Neural progenitor cell (in vitro differentiated cells): Measurements from ENCODE around the gene RYR1. TPM values are rescaled to one million over a fixed set of nuclear protein-coding genes. Genes with fewer than 3 reads are reported as not detected.

ENCODE experiments used
- DNase-seq: peaks from one replicate; pipeline ENCODE4 v3.0.0-alpha.2; 2016; ENCODE audit warnings: low spot score
- H2AFZ ChIP-seq: fragments of 200-600 bp; sonication (generic); replicated peaks from 2 replicates; pipeline ENCODE4 v1.6.1; 2016; ENCODE audit warnings: antibody characterized with exemption
- H3F3A ChIP-seq: fragments of 200-600 bp; sonication (generic); 2 replicates; pipeline ENCODE4 v1.6.1; 2016; ENCODE audit warnings: antibody characterized with exemption, low read depth
- H3K27ac ChIP-seq: fragments of 200-600 bp; sonication (generic); 2 replicates; pipeline ENCODE4 v1.5.1; 2016; ENCODE audit warnings: mild to moderate bottlenecking
- H3K27me3 ChIP-seq: fragments of 200-600 bp; sonication (generic); 2 replicates; pipeline ENCODE4 v1.6.1; 2016; ENCODE audit warnings: mild to moderate bottlenecking, moderate library complexity
- H3K36me3 ChIP-seq: fragments of 200-600 bp; sonication (generic); 2 replicates; pipeline ENCODE4 v1.5.1; 2016
- H3K4me1 ChIP-seq: fragments of 200-600 bp; sonication (generic); 2 replicates; pipeline ENCODE4 v1.6.1; 2016; ENCODE audit warnings: mixed run types
- H3K4me2 ChIP-seq: fragments of 200-600 bp; sonication (generic); 2 replicates; pipeline ENCODE4 v1.6.1; 2016
- H3K4me3 ChIP-seq: fragments of 200-600 bp; sonication (generic); 2 replicates; pipeline ENCODE4 v1.5.1; 2016
- H3K79me2 ChIP-seq: fragments of 200-600 bp; sonication (generic); 2 replicates; pipeline ENCODE4 v1.6.1; 2016; ENCODE audit warnings: low read depth
- H3K9ac ChIP-seq: fragments of 200-600 bp; sonication (generic); 2 replicates; pipeline ENCODE4 v1.6.1; 2016
- H3K9me3 ChIP-seq: fragments of 200-600 bp; sonication (generic); 2 replicates; pipeline ENCODE4 v1.5.1; 2016; ENCODE audit warnings: low read depth
- H4K20me1 ChIP-seq: fragments of 200-600 bp; sonication (generic); 2 replicates; pipeline ENCODE4 v1.6.1; 2016; ENCODE audit warnings: low read depth
- H3K27ac Mint-ChIP-seq: 3 replicates; pipeline ENCODE4 v1.8.0; 2021; ENCODE audit warnings: mixed read lengths
- H3K27me3 Mint-ChIP-seq: 2 replicates; pipeline ENCODE4 v1.8.0; 2022; ENCODE audit warnings: low read depth, mild to moderate bottlenecking, inconsistent platforms, moderate library complexity, mixed read lengths; ENCODE audit not compliant: insufficient read depth
- H3K36me3 Mint-ChIP-seq: 3 replicates; pipeline ENCODE4 v1.8.0; 2021; ENCODE audit warnings: mixed read lengths
- H3K4me1 Mint-ChIP-seq: 3 replicates; pipeline ENCODE4 v1.8.0; 2021; ENCODE audit warnings: mixed read lengths
- H3K4me3 Mint-ChIP-seq: 3 replicates; pipeline ENCODE4 v1.8.0; 2021; ENCODE audit warnings: mild to moderate bottlenecking, moderate library complexity, mixed read lengths
- H3K9me3 Mint-ChIP-seq: 3 replicates; pipeline ENCODE4 v1.8.0; 2020; ENCODE audit warnings: mixed read lengths
- CTCF ChIP-seq: fragments of 200-600 bp; sonication (generic); IDR thresholded peaks from 2 replicates; pipeline ENCODE4 v1.5.1; 2017; ENCODE audit warnings: antibody characterized with exemption, mild to moderate bottlenecking
- EZH2 ChIP-seq: fragments of 200-600 bp; sonication (generic); IDR thresholded peaks from 2 replicates; pipeline ENCODE4 v1.6.1; 2017; ENCODE audit warnings: antibody characterized with exemption, mild to moderate bottlenecking, moderate library complexity
- EZH2phosphoT487 ChIP-seq: fragments of 200-600 bp; sonication (generic); IDR thresholded peaks from 2 replicates; pipeline ENCODE4 v1.6.1; 2017; ENCODE audit warnings: antibody characterized with exemption
- total RNA-seq: library from RNA; depleted of rRNA; stranded (reverse); fragments of >200 nt; gene quantifications from 2 replicates; pipeline ENCODE4 v1.2.3, GENCODE V29; 2015; ENCODE audit warnings: low replicate concordance

The RYR1 gene
- total RNA-seq, 1 donor from 2014 or later = 0.60 TPM

GRCh38 chr19:38463365-38463764 lies 29.9 kb downstream of the RYR1 start:
- no peaks in the 10 kb centered on the region for H3K36me3 ChIP-seq
- H3K4me2 ChIP-seq = no peak overlapping the region
- TF ChIP-seq EZH2 (no peak), CTCF (no peak), EZH2phosphoT487 (no peak)
- H3F3A ChIP-seq = no peaks in the 10 kb centered on the region
- no peaks in the 10 kb centered on the region for H3K4me1 ChIP-seq
- no peak overlapping the region for H3K4me3 ChIP-seq
- Mint-ChIP-seq H3K4me3 (no peak overlapping the region), H3K9me3 (peaks cover 2% of the 10 kb centered on the region), H3K36me3 (no peaks in the 10 kb centered on the region), H3K27ac (no peak overlapping the region), H3K4me1 (no peaks in the 10 kb centered on the region), H3K27me3 (peaks cover 11% of the 10 kb centered on the region)
- no peak for DNase-seq
- no peaks in the 10 kb centered on the region for H3K27me3 ChIP-seq
- H3K27ac ChIP-seq = no peak overlapping the region
- no peaks in the 10 kb centered on the region for H3K9me3 ChIP-seq
- no peak overlapping the region for H2AFZ ChIP-seq
- H3K79me2 ChIP-seq = no peaks in the 10 kb centered on the region
- H4K20me1 ChIP-seq = no peaks in the 10 kb centered on the region
- H3K9ac ChIP-seq = no peak overlapping the region

- no peak overlapping the region for H3K4me3 Mint-ChIP-seq
- no peaks in the 10 kb centered on the region for H3K4me1 Mint-ChIP-seq
- no peaks in the 10 kb centered on the region for H3K4me1 ChIP-seq
- no peak overlapping the region for H3K4me3 ChIP-seq
- no peak overlapping the region for H2AFZ ChIP-seq
- TF ChIP-seq EZH2 (no peak), CTCF (no peak), EZH2phosphoT487 (no peak)
- no peaks in the 10 kb centered on the region for H3K36me3 Mint-ChIP-seq
- no peaks in the 10 kb centered on the region for H3F3A ChIP-seq
- no peak overlapping the region for H3K27ac ChIP-seq
- no peaks in the 10 kb centered on the region for H3K27me3 ChIP-seq
- no peaks in the 10 kb centered on the region for H3K36me3 ChIP-seq
- H3K4me2 ChIP-seq = no peak overlapping the region
- DNase-seq = no peak
- H3K9me3 Mint-ChIP-seq = peaks cover 2% of the 10 kb centered on the region
- no peaks in the 10 kb centered on the region for H4K20me1 ChIP-seq
- no peak overlapping the region for H3K27ac Mint-ChIP-seq
- peaks cover 11% of the 10 kb centered on the region for H3K27me3 Mint-ChIP-seq
- H3K79me2 ChIP-seq = no peaks in the 10 kb centered on the region
- no peaks in the 10 kb centered on the region for H3K9me3 ChIP-seq
- H3K9ac ChIP-seq = no peak overlapping the region
These were observed 31.1 kb downstream of the RYR1 start for GRCh38 chr19:38464421-38465082.

GRCh38 chr19:38466050-38466449 lies 32.6 kb downstream of the RYR1 start:
- DNase-seq = no peak
- Histone ChIP-seq H3K4me2 (no peak overlapping the region), H4K20me1 (no peaks in the 10 kb centered on the region), H3K27ac (no peak overlapping the region), H3K9me3 (no peaks in the 10 kb centered on the region), H3K4me3 (no peak overlapping the region), H3K9ac (no peak overlapping the region), H3K4me1 (no peaks in the 10 kb centered on the region), H3F3A (no peaks in the 10 kb centered on the region), H3K27me3 (no peaks in the 10 kb centered on the region), H3K36me3 (no peaks in the 10 kb centered on the region), H3K79me2 (no peaks in the 10 kb centered on the region), H2AFZ (no peak overlapping the region)
- H3K9me3 Mint-ChIP-seq = no peaks in the 10 kb centered on the region
- no peak for TF ChIP-seq EZH2
- no peak for TF ChIP-seq EZH2phosphoT487
- TF ChIP-seq CTCF = no peak
- peaks cover 8% of the 10 kb centered on the region for H3K27me3 Mint-ChIP-seq
- peaks cover 6% of the 10 kb centered on the region for H3K4me1 Mint-ChIP-seq
- no peak overlapping the region for H3K4me3 Mint-ChIP-seq
- no peaks in the 10 kb centered on the region for H3K36me3 Mint-ChIP-seq
- H3K27ac Mint-ChIP-seq = no peak overlapping the region
